K562 (cell line): ENCODE results near the gene KDM5A. TPM values are rescaled to one million over a fixed set of nuclear protein-coding genes. Genes with fewer than 3 reads are reported as not detected.

ENCODE experiments used
- ARID4B ChIP-seq: sonication (generic); formaldehyde crosslinking; IDR thresholded peaks from 2 replicates; pipeline ENCODE4 v1.8.0; 2022; ENCODE audit warnings: mild to moderate bottlenecking, missing genetic modification reagents
- BRCA1 ChIP-seq, 2 experiments: fragments of 450-650 bp in 1 of 2; sonication (generic) in 1 of 2; formaldehyde crosslinking in 1 of 2; IDR thresholded peaks; 2 replicates each; pipeline versions ENCODE4 v1.5.0 to v1.6.1; 2017 to 2020; ENCODE audit warnings: mild to moderate bottlenecking in 1 of 2, missing genetic modification reagents in 1 of 2
- CBX8 ChIP-seq: fragments of 200-600 bp; sonication (generic); IDR thresholded peaks from 2 replicates; pipeline ENCODE4 v1.6.1; 2012; ENCODE audit warnings: borderline replicate concordance, mixed run types, low read depth, mild to moderate bottlenecking, moderate library complexity, mixed read lengths, low read length, control low read depth, inconsistent platforms; ENCODE audit not compliant: poor library complexity, severe bottlenecking; ENCODE audit errors: extremely low read depth
- CREB1 ChIP-seq, 2 experiments: sonication (generic) in 1 of 2; formaldehyde crosslinking in 1 of 2; IDR thresholded peaks; 2 replicates each; pipeline versions ENCODE4 v1.6.1 to v1.8.0; 2012 to 2022; ENCODE audit warnings: inconsistent platforms in 1 of 2, mild to moderate bottlenecking in 1 of 2, missing genetic modification reagents in 1 of 2, moderate library complexity in 1 of 2
- EZH2 ChIP-seq: IDR thresholded peaks from 2 replicates; pipeline ENCODE4 v1.6.1; 2012; ENCODE audit warnings: low read depth, mild to moderate bottlenecking, inconsistent platforms, low read length, borderline replicate concordance
- MNT ChIP-seq, 2 experiments: fragments of 450-650 bp; conservative IDR thresholded peaks; 2 replicates each; pipeline ENCODE4 v1.6.1; 2017; ENCODE audit warnings: mild to moderate bottlenecking in 2 of 2, moderate library complexity in 2 of 2
- YY1 ChIP-seq, 3 experiments: IDR thresholded peaks; 2 replicates each; pipeline ENCODE4 v1.6.1; 2011; ENCODE audit warnings: low read length in 2 of 3, mild to moderate bottlenecking in 2 of 3, moderate library complexity in 2 of 3, borderline replicate concordance in 1 of 3, control low read depth in 1 of 3, low read depth in 1 of 3; ENCODE audit not compliant: insufficient read depth in 3 of 3, insufficient replicate concordance in 2 of 3, control insufficient read depth in 1 of 3, insufficient read length in 1 of 3; ENCODE audit errors: extremely low read depth in 1 of 3
- ZFPM2 ChIP-seq: fragments of 250-450 bp; sonication (Bioruptor Pico); IDR thresholded peaks from 2 replicates; pipeline ENCODE4 v1.5.1; 2022; ENCODE audit warnings: mild to moderate bottlenecking
- polyA plus RNA-seq, 8 experiments: library from polyadenylated mRNA; depleted of rRNA in 4 of 8; stranded (reverse) in 5 of 8; unstranded in 3 of 8; fragments of >200 nt; fragmentation: Nextera tagmentation in 2 of 8; fragmentation: Illumina TruSeq in 1 of 8; extraction: Ambion mirVana in 2 of 8; extraction: Trizol in 1 of 8; gene quantifications; 2 replicates each; pipeline versions ENCODE4 v1.2.1 to v1.2.3, GENCODE V29; 2011 to 2014; ENCODE audit warnings: inconsistent platforms in 1 of 8, missing spikeins in 1 of 8
- total RNA-seq, 7 experiments: library from RNA; depleted of rRNA in 6 of 7; stranded (reverse); fragments of >200 nt in 6 of 7; fragmentation: Illumina TruSeq in 2 of 7; extraction: Trizol in 2 of 7; gene quantifications; 2 replicates each; pipeline versions ENCODE4 v1.2.1 to v1.2.3, GENCODE V29; 2011 to 2021; ENCODE audit warnings: low replicate concordance in 1 of 7

KDM5A gene
- total and polyA plus RNA-seq, 9 of the 15 experiments (the other 6 are each of a cell fraction or from before 2014, with no cell fraction given) = 5.5 to 35.1 (median 13.1) TPM

- TF ChIP-seq CREB1 (IDR thresholded peaks at IDR 0.05) = no peak
- TF ChIP-seq CREB1 (CRISPR knock-in tag; IDR thresholded peaks at IDR 0.05) = no peak
- no peak for TF ChIP-seq MNT (conservative IDR thresholded peaks at IDR 0.05)
- TF ChIP-seq ARID4B (CRISPR knock-in tag) = no peak
- no peak for TF ChIP-seq BRCA1 (IDR thresholded peaks at IDR 0.05)
- no peak for TF ChIP-seq BRCA1 (CRISPR knock-in tag; IDR thresholded peaks at IDR 0.05)
- TF ChIP-seq CBX8 = no peak
- no peak for TF ChIP-seq YY1 (IDR thresholded peaks at IDR 0.05; ENCODE audit: borderline replicate concordance in 1 of 3, control insufficient read depth in 1 of 3, extremely low read depth in 1 of 3, insufficient read depth in 3 of 3, insufficient read length in 1 of 3, insufficient replicate concordance in 2 of 3, low read depth in 1 of 3, low read length in 2 of 3)
- TF ChIP-seq ZFPM2 (CRISPR knock-in tag) = no peak
- no peak for TF ChIP-seq EZH2
- TF ChIP-seq, all 486 proteins: peak for 0
These were observed 141.8 kb downstream of the KDM5A start (continued) for GRCh38 chr12:247271-247670.
